Large intestine (tissue), 3 donors: ENCODE results near the gene LMF1. TPM values are rescaled to one million over a fixed set of nuclear protein-coding genes. Genes with fewer than 3 reads are reported as not detected.
"Not testable (repeated sequence)": the region's sequence is repeated elsewhere in the genome, so short reads cannot be mapped to it uniquely, and the experiment has no call there.

Experiments
- DNase-seq, 2 donors: peaks; one replicate each; pipeline versions ENCODE4 v3.0.0 to v3.0.0-alpha.2; 2013
- H3K27ac ChIP-seq: one replicate; pipeline ENCODE4 v1.5.1; 2013; ENCODE audit warnings: low read length
- H3K27me3 ChIP-seq: 2 replicates; pipeline ENCODE4 v1.6.1; 2013; ENCODE audit warnings: low read length; ENCODE audit not compliant: control insufficient read depth, insufficient read depth
- H3K36me3 ChIP-seq: 2 replicates; pipeline ENCODE4 v1.6.1; 2013; ENCODE audit warnings: low read length; ENCODE audit not compliant: control insufficient read depth, insufficient read depth
- H3K4me1 ChIP-seq: one replicate; pipeline ENCODE4 v1.6.1; 2013; ENCODE audit warnings: low read length; ENCODE audit not compliant: control insufficient read depth, insufficient read depth
- H3K4me3 ChIP-seq: one replicate; pipeline ENCODE4 v1.5.1; 2013; ENCODE audit warnings: low read length
- H3K9me3 ChIP-seq: one replicate; pipeline ENCODE4 v1.6.1; 2013; ENCODE audit warnings: mild to moderate bottlenecking, low read depth, low read length, moderate library complexity; ENCODE audit not compliant: control insufficient read depth
- WGBS: methylation state at CpG from one replicate; pipeline ENCODE4 v1.1.5; 2013; ENCODE audit warnings: low lambda C conversion rate; ENCODE audit not compliant: insufficient coverage; 5-methylcytosine and 5-hydroxymethylcytosine counted together
- polyA plus RNA-seq: library from polyadenylated mRNA; unstranded; fragments of 120-200 nt; gene quantifications from one replicate; pipeline ENCODE4 v1.2.1, GENCODE V29; 2013

Gene LMF1
- polyA plus RNA-seq, 1 donor = 17.2 TPM

DNA sequence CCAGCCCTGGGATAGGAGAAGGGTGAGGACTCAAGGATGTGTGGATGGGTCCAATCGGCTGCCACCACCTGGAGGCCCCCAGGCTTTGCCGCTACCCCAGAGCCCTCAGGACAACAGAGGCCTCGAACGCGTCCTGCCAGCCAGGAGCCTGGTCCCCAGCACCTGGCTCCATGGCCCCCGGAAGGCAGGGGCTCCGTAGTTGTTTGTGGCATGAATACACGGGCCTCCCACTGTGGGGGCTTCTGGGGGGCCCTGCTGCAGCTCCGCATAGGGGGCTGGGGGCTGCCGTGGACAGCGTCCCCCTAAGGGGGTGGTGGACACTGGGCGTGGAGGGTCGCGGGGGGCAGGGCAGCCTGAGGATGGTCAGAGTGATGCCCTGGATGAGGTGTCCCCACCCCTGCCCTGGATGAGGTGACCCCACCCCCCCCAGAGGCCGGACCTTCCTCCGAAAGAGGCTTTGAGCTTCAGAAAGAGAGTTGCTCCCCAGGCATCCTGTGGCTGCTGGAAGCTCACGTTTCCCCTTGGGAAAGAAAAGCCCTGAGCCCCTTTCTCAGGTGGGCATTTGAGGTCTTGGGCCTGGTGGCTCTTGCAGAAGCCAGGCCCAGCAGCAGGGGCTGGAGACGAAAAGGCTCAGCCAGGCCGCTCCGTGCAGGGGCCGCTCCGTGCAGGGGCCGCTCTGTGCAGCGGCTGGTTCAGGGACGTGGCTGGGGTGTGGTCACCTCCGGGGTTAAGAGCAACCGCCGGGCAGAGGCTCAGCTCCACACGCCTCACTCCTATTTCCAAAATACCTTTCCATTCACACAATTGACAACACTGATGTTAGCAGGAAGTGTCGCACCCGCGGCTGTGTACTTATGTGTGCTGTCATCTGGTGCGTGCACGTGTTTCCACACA is 130.0 kb downstream of the LMF1 start:
- H3K36me3 ChIP-seq = no peaks in the 10 kb centered on the region
- no peak for DNase-seq
- WGBS = no CpG with 5 or more reads among the region's 34 CpGs

DNA sequence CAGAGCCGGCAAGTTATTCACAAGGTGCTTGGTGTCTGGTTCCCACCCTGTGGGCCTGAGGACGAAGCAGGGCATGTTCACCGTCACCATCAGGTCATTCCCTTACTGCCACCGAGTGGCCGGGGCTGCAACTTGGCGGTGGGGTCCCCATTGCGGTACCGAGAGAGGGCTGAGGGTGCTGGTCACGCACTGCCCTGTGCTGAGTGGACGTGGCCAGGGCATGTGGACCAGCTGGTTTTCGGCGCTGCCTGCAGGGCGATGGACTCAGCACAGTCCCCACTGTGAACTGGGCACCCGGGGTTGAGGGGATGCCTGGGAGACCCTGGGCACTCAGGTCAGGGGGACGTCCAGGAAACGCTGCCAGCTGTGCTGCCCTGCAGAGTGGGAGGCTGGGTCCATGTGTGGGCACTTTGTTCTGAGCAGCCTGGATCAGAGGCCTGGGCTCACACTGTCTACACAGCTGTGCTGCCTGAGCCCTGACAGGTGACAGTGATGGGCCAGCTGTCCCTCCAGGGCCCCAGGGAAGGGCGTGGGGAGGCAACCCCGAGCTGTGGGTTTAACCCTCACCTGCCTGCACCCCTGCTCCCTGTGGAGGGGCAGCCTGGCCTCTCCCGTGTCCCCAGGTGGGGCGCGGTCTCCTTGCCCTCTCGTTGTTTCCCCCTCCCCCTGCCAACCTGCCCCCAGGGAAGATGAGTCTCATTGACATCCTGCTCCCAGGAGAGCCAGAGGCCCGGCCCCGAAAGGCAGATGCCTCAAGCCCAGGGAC is 131.0 kb downstream of the LMF1 start:
- Histone ChIP-seq H3K4me3 (no peak overlapping the region), H3K27ac (no peak overlapping the region), H3K4me1 (no peaks in the 10 kb centered on the region), H3K9me3 (peaks cover 53% of the 10 kb centered on the region), H3K36me3 (no peaks in the 10 kb centered on the region), H3K27me3 (no peaks in the 10 kb centered on the region)
- no CpG with 5 or more reads among the region's 24 CpGs for WGBS
- no peak for DNase-seq

More for the DNA sequence above, 130.0 kb downstream of the LMF1 start:
- H3K27ac ChIP-seq = no peak overlapping the region
- peaks cover 50% of the 10 kb centered on the region for H3K9me3 ChIP-seq
- H3K4me1 ChIP-seq = no peaks in the 10 kb centered on the region
- no peaks in the 10 kb centered on the region for H3K27me3 ChIP-seq
- H3K4me3 ChIP-seq = no peak overlapping the region

DNA sequence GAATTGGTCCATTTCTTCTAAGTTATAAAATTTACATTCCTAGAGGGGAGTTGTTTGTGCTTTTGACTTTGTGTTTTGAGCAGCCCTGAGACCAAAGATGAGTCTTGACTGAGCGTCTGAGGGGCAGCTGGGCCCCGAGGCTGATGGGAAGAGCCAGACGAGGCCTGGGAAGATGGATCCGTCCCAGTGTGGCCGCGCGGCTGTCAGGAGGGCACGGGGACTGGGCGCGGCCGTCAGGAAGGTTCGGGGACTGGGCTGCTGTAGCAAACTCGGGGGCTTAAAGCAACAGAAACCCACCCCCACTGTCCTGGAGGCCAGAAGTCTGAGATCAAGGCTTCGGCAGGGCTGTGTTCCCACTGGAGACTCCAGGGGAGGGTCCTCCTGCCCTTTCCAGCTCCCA is 132.0 kb downstream of the LMF1 start:
- WGBS = 81% methylated on average over 3 of the region's 14 CpGs
- peaks cover 49% of the 10 kb centered on the region for H3K9me3 ChIP-seq
- no peaks in the 10 kb centered on the region for H3K4me1 ChIP-seq

DNA sequence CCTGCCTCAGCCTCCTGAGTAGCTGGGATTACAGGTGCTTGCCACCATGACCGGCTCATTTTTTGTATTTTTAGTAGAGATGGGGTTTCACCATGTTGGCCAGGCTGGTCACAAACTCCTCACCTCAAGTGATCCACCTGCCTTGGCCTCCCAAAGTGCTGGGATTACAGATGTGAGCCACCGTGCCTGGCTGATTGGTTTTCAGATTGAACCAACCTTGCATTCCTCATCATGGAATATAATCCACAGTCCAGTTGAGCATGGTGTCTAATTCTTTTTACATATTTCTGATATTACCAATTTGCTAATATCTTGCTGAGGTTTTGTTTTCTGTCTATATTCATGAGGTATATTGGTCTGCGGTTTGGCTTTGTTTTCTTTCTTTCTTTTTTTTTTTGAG is 134.0 kb downstream of the LMF1 start:
- not testable (repeated sequence) for H3K27ac ChIP-seq, H3K36me3 ChIP-seq, H3K4me3 ChIP-seq, DNase-seq, H3K27me3 ChIP-seq
- no CpG with 5 or more reads among the region's 3 CpGs for WGBS
- Histone ChIP-seq H3K9me3 (peaks cover 43% of the 10 kb centered on the region), H3K4me1 (peaks cover 11% of the 10 kb centered on the region)

More for the DNA sequence above, 132.0 kb downstream of the LMF1 start:
- no peaks in the 10 kb centered on the region for H3K36me3 ChIP-seq
- H3K27me3 ChIP-seq = no peaks in the 10 kb centered on the region
- H3K27ac ChIP-seq = no peak overlapping the region
- DNase-seq = no peak
- H3K4me3 ChIP-seq = no peak overlapping the region

DNA sequence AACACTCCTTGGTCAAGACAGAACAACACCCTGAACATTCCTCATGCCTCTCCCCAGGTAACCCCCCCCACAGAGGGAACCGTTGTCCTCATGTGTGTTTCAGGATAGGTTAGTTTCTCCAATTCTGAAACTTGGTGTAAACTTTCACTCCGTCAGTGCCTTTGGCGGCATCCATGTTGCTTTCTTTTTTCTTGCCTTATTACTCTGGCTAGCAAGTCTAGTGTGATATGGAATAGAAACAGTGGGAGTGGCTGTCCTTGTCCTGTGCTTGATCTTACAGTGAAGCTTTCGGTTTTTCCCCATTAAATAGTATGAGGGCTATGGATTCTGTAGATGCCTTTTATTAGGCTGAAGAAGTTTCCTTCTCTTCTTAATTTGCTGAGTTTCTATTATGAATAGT is 134.6 kb downstream of the LMF1 start:
- Histone ChIP-seq H3K27ac (no peak overlapping the region), H3K9me3 (peaks cover 45% of the 10 kb centered on the region), H3K4me3 (no peak overlapping the region), H3K4me1 (peaks cover 17% of the 10 kb centered on the region), H3K36me3 (no peaks in the 10 kb centered on the region), H3K27me3 (no peaks in the 10 kb centered on the region)
- no peak for DNase-seq
- 100% methylated on average over 1 of the region's 4 CpGs for WGBS

DNA sequence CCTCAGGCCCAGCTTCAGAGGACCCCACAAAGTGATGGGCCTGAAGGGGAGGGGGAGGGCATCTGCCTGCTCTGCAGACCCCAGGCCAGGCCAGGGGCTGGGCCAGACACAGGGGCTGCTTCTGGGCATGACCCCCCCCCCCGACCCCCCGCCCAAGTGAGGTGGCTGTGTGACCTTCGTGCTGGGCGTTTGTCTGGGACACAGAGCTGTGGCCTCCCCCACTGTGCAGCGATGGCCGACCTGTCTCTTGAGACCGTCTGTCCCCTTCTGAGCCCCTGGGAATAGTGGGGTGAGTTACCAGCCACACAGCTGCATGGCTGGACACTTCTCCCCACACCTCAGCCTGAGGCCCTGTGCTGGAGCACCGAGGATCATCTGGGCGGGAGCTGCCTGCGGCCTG is 135.4 kb downstream of the LMF1 start:
- H3K9me3 ChIP-seq = peaks cover 54% of the 10 kb centered on the region
- H3K27ac ChIP-seq = no peak overlapping the region
- H3K36me3 ChIP-seq = no peaks in the 10 kb centered on the region
- no peak overlapping the region for H3K4me3 ChIP-seq
- no peaks in the 10 kb centered on the region for H3K27me3 ChIP-seq
- peaks cover 17% of the 10 kb centered on the region for H3K4me1 ChIP-seq
- no peak for DNase-seq
- WGBS = no CpG with 5 or more reads among the region's 10 CpGs

DNA sequence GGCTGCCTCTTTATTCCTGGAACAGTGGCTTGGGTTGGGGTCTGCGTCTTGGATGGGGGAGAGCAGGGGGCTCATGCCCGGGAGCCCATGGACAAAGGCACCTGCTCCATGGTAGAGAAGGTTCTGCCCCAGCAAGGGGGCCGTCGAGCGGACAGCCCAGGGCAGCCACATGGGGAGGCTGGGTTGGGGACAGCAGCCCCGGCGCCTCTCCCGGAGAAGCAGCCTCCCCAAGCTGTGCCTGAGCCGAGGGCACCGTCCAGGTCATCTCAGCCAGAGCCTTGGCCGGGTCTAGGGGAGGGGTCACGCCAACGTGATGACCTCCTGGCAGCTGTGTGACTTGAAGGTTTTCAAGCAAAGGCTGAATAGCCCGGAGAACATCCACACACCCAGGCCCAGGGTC is 137.4 kb downstream of the LMF1 start:
- H3K4me3 ChIP-seq = no peak overlapping the region
- peaks cover 52% of the 10 kb centered on the region for H3K9me3 ChIP-seq
- H3K4me1 ChIP-seq = peaks cover 17% of the 10 kb centered on the region
- no peak overlapping the region for H3K27ac ChIP-seq
- DNase-seq = no peak
- H3K27me3 ChIP-seq = no peaks in the 10 kb centered on the region
- WGBS = no CpG with 5 or more reads among the region's 14 CpGs
- no peaks in the 10 kb centered on the region for H3K36me3 ChIP-seq

DNA sequence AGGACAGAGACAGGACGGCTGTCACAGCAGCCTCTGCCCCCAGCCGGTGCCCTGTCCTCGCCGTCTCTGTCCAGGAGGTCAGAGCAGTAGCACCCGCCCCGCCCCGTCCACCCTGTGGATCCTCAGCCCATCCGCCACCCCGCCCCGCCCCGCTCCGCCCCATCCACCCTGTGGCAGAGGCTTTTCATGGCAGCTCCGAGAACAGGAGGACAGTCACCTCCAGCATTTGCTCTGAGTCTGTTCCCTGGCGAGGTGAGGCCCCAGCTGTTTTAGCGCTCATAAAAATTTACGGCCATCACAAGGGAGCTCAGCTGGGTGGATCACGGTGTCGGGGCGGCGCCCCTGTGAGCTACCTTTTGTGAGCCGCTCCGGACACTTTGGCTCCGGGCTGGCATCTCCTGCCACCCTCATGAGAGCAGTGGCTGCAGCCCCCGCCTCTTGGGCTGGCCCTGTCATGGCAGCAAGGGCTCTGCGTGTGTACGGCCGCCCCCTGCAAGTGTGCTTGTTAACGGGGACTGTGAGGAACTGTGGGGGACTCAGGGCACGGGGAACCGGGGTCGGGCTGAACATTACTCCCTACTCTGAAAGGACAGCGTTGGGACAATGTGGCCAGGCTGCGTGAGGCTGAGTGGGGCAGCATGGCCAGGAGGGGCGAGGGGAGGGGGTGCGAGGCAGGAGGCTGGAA is 138.0 kb downstream of the LMF1 start:
- DNase-seq = peak; percentile 65 to 67
- Histone ChIP-seq H3K27ac (peak overlapping the region; percentile 10), H3K9me3 (peaks cover 52% of the 10 kb centered on the region), H3K36me3 (no peaks in the 10 kb centered on the region), H3K27me3 (no peaks in the 10 kb centered on the region), H3K4me1 (peaks cover 17% of the 10 kb centered on the region), H3K4me3 (no peak overlapping the region)
- WGBS = no CpG with 5 or more reads among the region's 35 CpGs

DNA sequence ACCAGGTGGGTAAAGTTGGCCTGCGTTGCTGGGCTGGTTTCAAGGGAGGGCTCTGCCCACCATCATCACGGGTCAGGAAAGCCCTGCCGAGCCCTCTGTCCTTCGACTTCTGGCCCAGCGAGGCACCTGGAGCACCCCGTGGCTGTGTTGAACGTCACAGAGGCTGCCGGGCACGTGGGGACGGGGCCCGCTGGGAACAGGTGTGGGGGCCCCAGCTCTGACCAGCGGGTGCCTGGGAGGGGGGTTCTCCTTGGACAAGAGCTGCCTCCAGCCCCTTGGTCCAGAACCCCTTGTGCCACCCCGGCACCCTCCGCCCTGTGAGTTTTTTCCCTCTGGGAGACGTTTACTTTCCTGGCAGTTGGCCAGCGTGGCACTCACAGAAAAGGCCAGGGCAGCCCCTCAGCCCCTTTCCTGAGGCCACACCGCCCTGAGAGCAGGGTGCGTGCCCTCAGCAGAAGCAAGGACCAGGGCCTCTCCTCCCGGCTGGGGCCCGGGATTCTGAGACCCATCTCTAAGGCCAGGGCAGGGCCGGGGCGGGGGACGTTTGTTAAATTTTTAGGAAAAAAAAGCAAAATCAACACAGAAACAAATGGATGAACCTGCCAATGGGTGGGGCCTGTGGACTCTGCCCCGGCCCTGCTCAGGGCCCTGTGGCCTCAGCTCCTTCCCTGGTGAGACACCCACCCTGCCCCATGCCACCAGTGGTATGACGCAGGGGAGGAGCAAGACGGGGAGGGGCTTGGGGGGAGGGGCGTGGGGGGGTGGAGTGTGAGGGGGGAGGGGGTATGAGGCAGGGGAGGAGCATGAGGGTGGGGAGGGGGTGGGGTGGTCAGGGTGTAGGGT is 139.0 kb downstream of the LMF1 start:
- Histone ChIP-seq H3K27me3 (no peaks in the 10 kb centered on the region), H3K4me1 (peaks cover 17% of the 10 kb centered on the region), H3K4me3 (no peak overlapping the region), H3K27ac (peak overlapping the region; percentile 29), H3K9me3 (peaks cover 48% of the 10 kb centered on the region), H3K36me3 (no peaks in the 10 kb centered on the region)
- peak; percentile 67 to 68 for DNase-seq
- 20% methylated on average over 1 of the region's 27 CpGs for WGBS
